Natural killer cell treated with Interleukin-12 subunit alpha and Interleukin-12 subunit beta and Interleukin-15 and Interleukin-18, amount 100 ng/mL, for 72 hours (primary cell): ENCODE data around the gene SOX6. TPM values are rescaled to one million over a fixed set of nuclear protein-coding genes. Genes with fewer than 3 reads are reported as not detected.
"Not testable (repeated sequence)": the region's sequence is repeated elsewhere in the genome, so short reads cannot be mapped to it uniquely, and the experiment has no call there.

Experiments used
- ATAC-seq, 2 donors: fragments of 150-1000 bp; cut with Tn5 transposase in 1 of 2; sonication (Bioruptor Pico), chemical (Tn5 transposase) in 1 of 2; 2 replicates each; pipeline ENCODE4 v1.10.0; 2021
- DNase-seq: peaks from one replicate; pipeline ENCODE4 v3.0.0; 2022; ENCODE audit warnings: low spot score
- H3K27ac Mint-ChIP-seq, 2 donors: 1 replicate in 1 of 2; 2 replicates in 1 of 2; pipeline ENCODE4 v1.8.0; 2022; ENCODE audit warnings: mixed read lengths in 2 of 2, mild to moderate bottlenecking in 1 of 2, moderate library complexity in 1 of 2
- H3K27me3 Mint-ChIP-seq, 2 donors: 1 replicate in 1 of 2; 2 replicates in 1 of 2; pipeline ENCODE4 v1.8.0; 2022; ENCODE audit warnings: mixed read lengths in 2 of 2
- H3K36me3 Mint-ChIP-seq: one replicate; pipeline ENCODE4 v1.8.0; 2022; ENCODE audit warnings: mixed read lengths
- H3K4me1 Mint-ChIP-seq, 2 donors: 1 replicate in 1 of 2; 2 replicates in 1 of 2; pipeline ENCODE4 v1.8.0; 2022; ENCODE audit warnings: low read depth in 2 of 2, mixed read lengths in 2 of 2, mild to moderate bottlenecking in 1 of 2
- H3K4me3 Mint-ChIP-seq: one replicate; pipeline ENCODE4 v1.8.0; 2022; ENCODE audit warnings: mixed read lengths
- H3K9me3 Mint-ChIP-seq: 2 replicates; pipeline ENCODE4 v1.8.0; 2022; ENCODE audit warnings: mixed read lengths
- total RNA-seq, 2 donors: library from RNA; stranded (reverse); gene quantifications; one replicate each; pipeline ENCODE4 v1.2.3, GENCODE V29; 2022

Gene SOX6
- total RNA-seq, 2 donors from 2014 or later = not detected

DNA sequence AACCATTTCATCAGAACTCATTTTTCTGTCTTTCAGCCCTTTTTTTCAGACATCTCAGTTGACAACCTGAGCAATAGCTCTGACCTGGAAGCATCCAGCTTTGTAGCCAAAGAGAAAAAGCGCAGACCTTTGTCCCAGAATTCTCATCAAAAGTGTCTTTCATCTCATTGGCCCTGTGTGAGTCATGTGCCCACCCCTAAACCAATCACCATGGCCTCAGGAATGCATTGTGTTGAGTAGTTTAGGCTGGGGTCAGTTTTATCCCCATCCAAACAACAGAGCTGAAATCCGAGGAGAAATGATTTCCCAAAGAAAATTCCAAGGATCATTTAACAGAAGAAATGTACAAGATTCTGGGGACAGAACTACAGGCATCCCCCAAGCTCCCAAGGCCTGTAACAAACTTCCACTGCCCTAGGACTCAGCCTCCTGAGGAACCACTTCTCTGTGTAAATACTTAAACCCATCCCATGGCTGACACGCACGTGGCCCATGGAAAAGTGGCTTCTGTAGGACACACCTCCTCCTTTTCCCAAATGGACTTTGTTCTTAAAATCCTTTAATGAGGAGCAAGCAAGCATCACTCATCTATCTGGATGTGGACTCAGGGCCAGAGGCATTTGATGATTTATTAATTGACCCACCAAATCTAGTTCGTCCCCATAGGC is 429.0 kb downstream of the SOX6 start:
- H3K36me3 Mint-ChIP-seq = no peaks in the 10 kb centered on the region
- H3K4me3 Mint-ChIP-seq = no peak overlapping the region
- no peak for ATAC-seq
- H3K27ac Mint-ChIP-seq = no peak overlapping the region
- peaks cover 5% of the 10 kb centered on the region for H3K9me3 Mint-ChIP-seq
- peaks cover 4 to 7% of the 10 kb centered on the region in 2 donors for H3K27me3 Mint-ChIP-seq
- no peaks in the 10 kb centered on the region for H3K4me1 Mint-ChIP-seq
- no peak for DNase-seq

DNA sequence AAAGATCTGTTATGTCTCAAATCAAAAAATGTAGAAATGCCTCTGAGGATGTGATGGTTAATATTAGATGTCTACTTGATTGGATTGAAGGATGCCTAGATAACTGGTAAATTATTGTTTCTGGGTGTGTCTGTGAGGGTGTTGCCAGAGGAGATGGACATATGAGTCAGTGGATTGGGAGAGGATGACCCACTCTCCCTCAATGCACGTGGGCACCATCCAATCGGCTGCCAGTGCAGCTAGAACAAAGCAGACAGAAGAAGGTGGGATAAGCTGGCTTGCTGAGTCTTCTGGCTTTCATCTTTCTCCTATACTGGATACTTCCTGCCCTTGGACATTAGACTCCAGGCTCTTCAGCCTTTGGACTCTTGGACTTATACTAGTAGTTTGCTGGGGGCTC is 430.3 kb downstream of the SOX6 start:
- H3K27me3 Mint-ChIP-seq = no peaks in the 10 kb centered on the region
- H3K4me1 Mint-ChIP-seq = no peaks in the 10 kb centered on the region
- H3K9me3 Mint-ChIP-seq = peaks cover 3% of the 10 kb centered on the region
- no peaks in the 10 kb centered on the region for H3K36me3 Mint-ChIP-seq
- no peak for ATAC-seq
- no peak for DNase-seq
- no peak overlapping the region for H3K27ac Mint-ChIP-seq
- H3K4me3 Mint-ChIP-seq = no peak overlapping the region

DNA sequence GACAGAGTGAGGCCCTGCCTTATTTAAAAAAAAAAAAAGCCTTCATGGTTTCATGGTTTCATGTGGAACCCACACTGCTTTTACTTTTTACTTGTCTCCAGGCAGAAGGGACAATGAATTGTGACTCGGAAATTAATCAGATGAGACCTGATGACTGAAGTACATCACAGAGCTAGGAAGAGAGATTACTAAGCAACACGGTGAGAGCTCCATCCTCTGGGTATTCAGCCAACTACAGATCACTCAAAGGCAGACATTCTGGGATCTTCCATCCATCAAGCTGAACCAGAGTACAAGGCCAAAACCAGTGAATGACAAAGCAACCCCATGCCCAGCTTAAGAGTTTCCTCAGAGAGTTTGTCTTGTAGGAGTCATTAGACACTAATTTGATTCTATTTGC is 433.2 kb downstream of the SOX6 start:
- Mint-ChIP-seq H3K27ac (no peak overlapping the region), H3K9me3 (peaks cover 9% of the 10 kb centered on the region), H3K4me3 (no peak overlapping the region), H3K27me3 (peaks cover 3 to 9% of the 10 kb centered on the region in 2 donors), H3K36me3 (no peaks in the 10 kb centered on the region), H3K4me1 (no peaks in the 10 kb centered on the region)
- DNase-seq (no peak), ATAC-seq (no peak)

DNA sequence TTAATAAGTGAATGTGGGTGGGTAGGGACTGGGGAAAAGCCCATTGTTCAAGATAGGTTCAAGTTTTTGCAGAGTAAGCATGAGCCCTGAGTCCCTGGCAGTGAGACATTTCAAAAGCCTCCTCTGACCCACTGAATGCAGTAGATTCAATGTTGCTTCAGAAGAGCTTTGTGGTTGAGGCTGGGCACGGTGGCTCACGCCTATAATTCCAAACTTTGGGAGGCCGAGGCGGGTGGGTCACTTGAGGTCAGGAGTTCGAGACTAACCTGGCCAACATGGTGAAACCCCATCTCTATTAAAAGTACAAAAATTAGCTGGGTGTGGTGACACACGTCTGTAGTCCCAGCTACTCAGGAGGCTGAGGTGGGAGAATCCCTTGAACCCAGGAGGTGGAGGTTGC is 433.6 kb downstream of the SOX6 start:
- H3K36me3 Mint-ChIP-seq, H3K27ac Mint-ChIP-seq, DNase-seq: not testable (repeated sequence)

DNA sequence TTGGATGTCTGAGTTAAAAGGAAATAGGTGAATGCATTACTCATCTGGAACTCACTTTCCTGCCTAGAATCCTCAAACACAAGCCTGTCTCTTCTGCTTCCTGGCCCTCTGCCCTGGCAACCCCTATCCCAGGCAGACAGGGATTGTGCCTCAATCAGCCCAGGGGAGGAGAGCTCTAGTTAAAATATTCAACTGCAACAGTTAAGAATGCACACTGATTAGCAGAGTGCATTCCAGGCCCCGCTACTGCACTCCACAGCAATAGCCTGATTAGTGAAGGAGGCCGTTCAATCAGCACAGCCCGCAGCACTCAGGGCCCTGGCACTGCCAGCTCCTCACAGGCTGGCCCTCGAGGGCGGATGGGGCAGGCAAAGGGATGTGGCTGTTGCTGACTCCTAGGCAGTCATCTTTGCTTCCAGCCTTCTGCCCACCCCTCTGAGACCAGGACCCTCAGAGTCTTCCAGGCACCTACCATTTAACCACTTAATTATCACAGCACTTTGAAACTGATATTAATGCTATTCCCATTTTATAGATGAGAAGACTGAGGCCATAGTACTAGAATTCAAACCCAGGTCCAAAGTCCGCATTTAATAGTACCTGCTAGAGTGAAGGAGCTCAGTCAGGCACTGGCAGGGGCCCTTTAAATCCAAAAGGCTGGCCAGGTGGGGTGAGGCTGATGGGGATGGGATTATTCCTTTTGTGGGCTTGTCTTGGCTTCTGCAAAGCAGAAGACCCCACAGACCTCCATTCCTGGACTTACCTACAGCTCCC is 435.3 kb downstream of the SOX6 start:
- Mint-ChIP-seq H3K27me3 (peaks cover 3 to 10% of the 10 kb centered on the region in 2 donors), H3K27ac (no peak overlapping the region), H3K36me3 (no peaks in the 10 kb centered on the region), H3K9me3 (peaks cover 9% of the 10 kb centered on the region), H3K4me3 (no peak overlapping the region), H3K4me1 (no peaks in the 10 kb centered on the region)
- ATAC-seq (no peak), DNase-seq (no peak)

More for the DNA sequence above, 433.6 kb downstream of the SOX6 start:
- not testable (repeated sequence) for H3K9me3 Mint-ChIP-seq, H3K27me3 Mint-ChIP-seq, H3K4me1 Mint-ChIP-seq, ATAC-seq, H3K4me3 Mint-ChIP-seq

DNA sequence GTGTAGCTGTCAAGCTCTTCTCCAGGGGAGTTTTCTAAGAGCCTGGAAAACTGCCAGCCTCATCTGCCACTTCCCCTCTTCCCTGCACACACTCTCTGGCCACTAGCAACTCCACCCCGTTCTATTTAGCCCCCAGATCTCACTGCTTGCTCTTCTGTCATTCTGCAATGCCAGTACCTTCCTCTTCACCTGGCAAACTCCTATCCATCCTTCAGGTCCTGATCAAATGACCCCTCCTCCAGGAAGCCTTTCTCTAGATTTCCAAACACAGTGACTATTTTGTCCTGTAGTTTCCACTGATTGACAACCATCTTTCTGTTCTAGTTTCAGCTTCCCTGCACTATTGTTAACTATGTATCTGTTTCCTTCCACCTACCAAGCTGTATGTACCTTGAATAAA is 437.7 kb downstream of the SOX6 start:
- H3K36me3 Mint-ChIP-seq = no peaks in the 10 kb centered on the region
- H3K4me1 Mint-ChIP-seq = no peaks in the 10 kb centered on the region
- H3K27me3 Mint-ChIP-seq = peaks cover 3 to 10% of the 10 kb centered on the region in 2 donors
- no peak overlapping the region for H3K27ac Mint-ChIP-seq
- no peak for ATAC-seq
- peaks cover 9% of the 10 kb centered on the region for H3K9me3 Mint-ChIP-seq
- DNase-seq = no peak
- no peak overlapping the region for H3K4me3 Mint-ChIP-seq

DNA sequence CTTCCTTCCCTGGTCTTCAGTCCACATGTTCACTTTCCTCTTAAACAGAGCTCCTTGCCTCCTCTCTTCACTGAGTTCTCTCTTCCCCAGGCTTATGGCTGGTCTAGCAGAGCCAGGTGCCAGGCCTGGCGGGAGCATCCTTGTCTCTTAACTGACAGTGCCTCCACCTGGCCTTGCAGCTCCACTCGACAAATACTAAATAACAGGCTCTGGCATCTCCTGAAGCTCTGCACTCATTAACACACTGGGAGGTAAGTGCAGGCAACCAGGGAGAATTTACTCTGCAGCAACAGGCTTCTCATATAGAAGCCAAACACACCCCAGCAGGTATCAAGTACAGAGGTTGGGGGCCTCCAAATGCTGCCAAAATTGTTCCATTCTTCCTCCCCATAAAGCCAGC is 438.1 kb downstream of the SOX6 start:
- Mint-ChIP-seq H3K4me3 (no peak overlapping the region), H3K36me3 (no peaks in the 10 kb centered on the region), H3K4me1 (no peaks in the 10 kb centered on the region), H3K27me3 (peaks cover 3 to 10% of the 10 kb centered on the region in 2 donors), H3K9me3 (peaks cover 9% of the 10 kb centered on the region), H3K27ac (no peak overlapping the region)
- ATAC-seq (no peak), DNase-seq (no peak)
